Fibroblast of skin of left quadriceps (primary cell): ENCODE measurements around the gene SBF2.

Experiments used
- DNase-seq, 2 experiments: peaks; one replicate each; pipeline ENCODE4 v3.0.0-alpha.2; 2013; ENCODE audit warnings: low read depth in 2 of 2

The SBF2 gene

GRCh38 chr11:9855579-9856287 is 438.3 kb downstream of the SBF2 start:
- peak; percentile 36 to 41 for DNase-seq

- DNase-seq, result no peak
These were observed 440.0 kb downstream of the SBF2 start for GRCh38 chr11:9853929-9854552.

- DNase-seq, result no peak
These were observed 441.6 kb downstream of the SBF2 start for GRCh38 chr11:9852465-9852864.

GRCh38 chr11:9851366-9851765 is 442.7 kb downstream of the SBF2 start:
- DNase-seq, result peak; percentile 40 to 47

DNA sequence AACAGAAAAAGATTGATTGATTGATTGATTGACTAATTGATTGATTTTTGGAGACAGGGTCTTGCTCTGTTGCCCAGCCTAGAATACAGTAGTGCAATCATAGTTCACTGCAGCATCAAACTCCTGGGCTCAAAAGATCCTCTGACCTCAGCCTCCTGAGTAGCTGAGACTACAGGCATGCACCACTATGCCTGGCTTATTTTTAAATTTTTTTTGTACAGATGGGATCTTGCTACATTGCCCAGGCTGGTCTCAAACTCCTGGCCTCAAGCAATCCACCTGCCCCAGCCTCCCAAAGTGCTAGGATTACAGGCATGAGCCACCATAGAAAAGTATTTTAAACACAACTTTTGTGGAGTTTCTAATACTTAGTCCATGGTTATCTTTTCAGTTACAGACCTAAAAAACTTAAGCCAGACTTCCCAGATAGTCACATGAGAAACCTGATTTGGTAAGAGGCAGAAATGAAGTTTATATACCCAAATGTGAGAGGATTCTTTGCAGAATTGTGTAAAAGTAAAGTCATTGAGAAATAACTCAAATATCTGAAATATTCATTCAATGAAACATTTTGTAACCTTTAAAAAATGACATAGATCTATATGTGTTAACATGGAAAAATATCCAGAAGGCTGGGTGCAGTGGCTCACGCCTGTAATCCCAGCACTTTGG is 443.7 kb downstream of the SBF2 start:
- DNase-seq, result no peak

GRCh38 chr11:9849389-9849788 is 444.6 kb downstream of the SBF2 start:
- no peak for DNase-seq

DNA sequence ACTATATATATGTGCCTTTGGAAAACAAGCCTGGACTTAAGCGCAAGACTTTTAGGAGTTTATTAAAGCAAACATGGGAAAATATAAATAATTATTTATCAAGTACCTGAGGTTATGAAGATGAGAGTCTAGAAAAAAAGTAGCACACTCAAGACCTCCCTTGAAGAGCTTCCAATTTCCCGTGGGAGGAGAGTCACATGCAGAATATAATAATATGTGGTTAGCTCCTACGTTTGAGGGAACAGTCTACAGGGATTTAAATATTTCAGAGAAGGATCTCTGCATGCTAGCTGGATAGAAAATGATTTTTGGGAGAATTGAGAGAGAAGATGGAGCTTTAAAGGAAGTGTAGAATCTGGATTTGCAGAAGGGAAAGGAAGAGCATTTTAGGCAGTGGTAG is 446.4 kb downstream of the SBF2 start:
- DNase-seq, result no peak

GRCh38 chr11:9842923-9843322 is 451.1 kb downstream of the SBF2 start:
- DNase-seq, result no peak

- no peak for DNase-seq
These were observed 453.5 kb downstream of the SBF2 start for GRCh38 chr11:9840460-9841004.

DNA sequence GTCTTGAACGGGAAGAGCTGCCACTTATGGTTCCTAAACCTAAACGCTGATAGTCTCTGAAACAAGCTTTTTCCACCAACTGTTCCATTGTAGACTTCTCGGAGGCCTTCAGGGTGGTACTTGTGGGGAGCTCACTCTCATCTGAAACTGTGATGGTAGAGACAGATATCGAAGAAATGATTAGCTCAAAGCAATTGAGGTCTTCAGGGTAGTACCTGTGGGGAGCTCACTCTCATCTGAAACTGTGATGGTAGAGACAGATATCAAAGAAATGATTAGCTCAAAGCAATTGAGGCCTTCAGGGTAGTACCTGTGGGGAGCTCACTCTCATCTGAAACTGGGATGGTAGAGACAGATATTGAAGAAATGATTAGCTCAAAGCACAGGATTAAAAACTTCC is 454.5 kb downstream of the SBF2 start:
- no peak for DNase-seq

DNA sequence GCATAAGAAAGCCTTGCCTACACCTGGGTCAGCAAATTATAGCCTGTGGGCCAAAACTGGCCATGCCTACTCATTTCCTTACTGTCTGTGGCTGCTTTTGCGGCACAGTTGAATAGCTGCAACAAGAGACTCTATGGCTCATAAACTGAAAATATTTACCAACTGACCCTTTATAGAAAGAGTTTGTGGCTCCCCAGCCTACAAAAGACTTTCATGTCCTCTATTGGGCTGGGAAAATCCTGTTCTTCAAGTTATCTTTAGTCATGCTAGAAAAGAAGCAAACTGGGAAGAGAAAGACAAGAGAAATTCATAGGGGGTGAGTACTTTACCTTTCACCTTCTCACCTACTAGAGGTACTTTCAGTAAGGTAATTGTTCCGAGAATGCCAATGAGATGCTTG is 455.1 kb downstream of the SBF2 start:
- no peak for DNase-seq

GRCh38 chr11:9838229-9838628 is 455.8 kb downstream of the SBF2 start:
- DNase-seq, result no peak

GRCh38 chr11:9834291-9834690 is 459.7 kb downstream of the SBF2 start:
- DNase-seq, result peak; percentile 58 to 61

DNA sequence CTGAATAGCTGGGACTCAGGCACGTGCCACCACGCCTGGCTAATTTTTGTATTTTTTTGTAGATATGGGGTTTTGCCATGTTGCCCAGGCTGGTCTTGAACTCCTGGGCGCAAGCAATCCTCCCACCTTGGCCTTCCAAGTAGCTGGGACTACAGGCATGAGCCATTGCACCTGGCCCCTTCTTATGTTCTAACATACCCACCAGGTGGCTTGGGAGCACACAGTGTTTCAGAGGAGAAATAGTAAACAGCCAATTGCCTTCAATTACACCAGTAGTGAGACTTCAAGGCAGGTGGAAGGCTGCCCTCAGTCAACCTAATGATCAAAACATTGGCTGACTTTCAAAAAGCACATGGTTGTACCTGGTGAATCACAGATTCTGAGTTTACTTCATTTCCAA is 462.9 kb downstream of the SBF2 start:
- no peak for DNase-seq

DNA sequence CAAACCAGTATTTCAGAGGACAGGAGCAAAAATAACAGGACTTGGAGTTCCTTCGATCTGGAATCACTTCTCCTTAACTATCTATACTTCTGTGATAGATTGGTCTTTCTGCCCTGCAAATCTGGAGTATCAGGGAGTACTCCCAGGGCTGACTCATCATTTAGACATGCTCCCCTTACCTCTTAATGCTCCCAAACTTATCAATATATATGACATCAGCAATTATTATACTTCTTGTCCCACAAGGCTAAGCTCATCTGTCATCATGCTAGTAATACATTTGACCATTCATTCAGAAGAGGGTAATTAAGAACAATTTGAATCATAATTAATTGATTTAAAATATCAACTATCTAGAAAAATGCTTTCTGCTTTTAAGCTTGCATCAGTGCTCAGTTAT is 466.3 kb downstream of the SBF2 start:
- DNase-seq, result no peak

- DNase-seq, result no peak
These were observed 467.6 kb downstream of the SBF2 start for GRCh38 chr11:9826390-9826789.

DNA sequence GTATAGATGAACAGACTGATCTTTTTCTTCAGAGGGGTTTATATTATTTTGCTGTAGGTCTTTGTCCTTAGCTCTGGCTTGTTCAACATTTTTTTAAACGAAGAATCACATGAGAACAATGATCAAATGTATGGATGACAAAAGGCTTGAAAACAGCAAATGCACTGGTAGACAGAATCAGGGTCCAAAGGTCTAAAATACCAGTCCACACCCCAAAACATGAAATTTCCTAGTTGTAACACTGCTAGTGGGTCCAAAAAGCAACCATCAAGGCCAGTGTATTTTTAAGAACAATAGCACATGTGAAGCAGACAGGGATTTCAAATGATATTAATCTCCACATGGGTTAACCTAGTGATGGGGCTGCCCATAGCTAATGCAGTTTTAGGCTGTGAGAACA is 468.1 kb downstream of the SBF2 start:
- DNase-seq, result no peak

- DNase-seq, result no peak
These were observed 468.7 kb downstream of the SBF2 start for GRCh38 chr11:9825315-9825714.

- no peak for DNase-seq
These were observed 470.1 kb downstream of the SBF2 start for GRCh38 chr11:9823887-9824385.

DNA sequence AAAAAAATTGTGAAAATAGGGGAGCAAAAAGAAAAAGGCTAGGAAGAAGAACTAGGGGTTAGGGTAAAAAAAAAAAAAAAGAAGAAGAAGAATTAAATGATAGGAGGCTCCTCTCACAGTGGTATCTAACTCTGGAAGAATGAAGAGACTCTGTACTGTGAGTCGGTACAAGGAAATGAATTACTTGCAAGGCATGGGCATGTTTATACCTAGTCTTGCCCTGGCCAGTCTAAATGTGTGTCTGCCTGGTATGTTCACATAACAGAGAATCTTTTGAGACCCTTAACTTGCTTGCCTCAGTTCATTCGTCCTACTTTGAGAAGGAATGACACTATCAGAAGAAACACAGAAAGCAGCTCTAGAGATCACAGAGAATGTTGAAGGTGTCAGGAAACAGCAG is 470.6 kb downstream of the SBF2 start:
- no peak for DNase-seq

GRCh38 chr11:9821008-9821752 is 472.8 kb downstream of the SBF2 start:
- peak; percentile 70 to 71 for DNase-seq

GRCh38 chr11:9820260-9820659 is 473.8 kb downstream of the SBF2 start:
- DNase-seq, result no peak
